ENCODE results near the gene CDR2.
A peak's percentile ranks its signal among the peaks of the same experiment; 100 is the strongest.

The CDR2 gene

DNA sequence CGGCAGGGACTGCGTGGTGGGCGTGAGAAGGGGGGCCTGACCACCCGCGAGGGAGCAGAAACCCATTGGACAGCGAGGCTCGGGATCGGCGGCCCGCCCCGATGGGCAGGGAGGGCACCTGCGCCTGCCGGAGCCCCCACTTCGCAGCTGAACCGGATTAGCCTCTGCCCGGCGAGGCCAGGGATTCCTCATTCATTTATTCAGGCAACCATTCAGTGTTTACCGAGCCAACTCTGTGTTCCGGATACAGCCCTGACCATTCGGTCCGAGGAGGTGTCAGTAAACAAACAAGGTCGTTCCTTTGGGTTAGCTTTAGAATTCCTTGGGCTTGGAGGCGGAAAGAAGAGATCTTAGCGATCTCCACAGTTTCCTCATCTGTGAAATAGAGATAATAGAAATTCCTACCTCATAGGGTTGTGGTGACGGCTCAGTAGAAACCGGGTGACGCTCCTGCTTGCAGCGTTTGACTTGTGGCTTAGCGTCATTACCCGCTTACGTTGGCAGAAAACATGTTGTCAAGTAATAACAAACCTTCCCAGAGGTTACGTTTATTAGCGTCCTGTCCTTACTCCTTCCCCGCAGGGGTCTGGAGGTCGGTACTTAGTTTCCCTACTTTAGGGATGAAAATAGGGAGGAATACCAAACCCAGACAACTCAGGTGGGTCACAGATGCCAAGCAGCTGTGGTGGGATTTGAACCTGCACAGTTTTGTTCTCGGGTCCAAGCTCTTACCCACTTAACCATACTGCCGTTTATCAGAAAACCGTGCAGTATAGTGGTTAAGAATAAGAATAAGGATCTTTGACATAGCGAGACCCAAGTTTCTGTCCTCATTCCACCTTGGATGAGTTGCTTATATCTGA lies 76.3 kb downstream of the CDR2 start (continued):
- TF ChIP-seq ZNF404 (tag by site-specific recombination; IDR thresholded peaks at IDR 0.05) (no peak), ZSCAN30 (tag by site-specific recombination; IDR thresholded peaks at IDR 0.05) (peak; percentile 93), ZNF221 (tag by site-specific recombination; IDR thresholded peaks at IDR 0.05; ENCODE audit: borderline replicate concordance) (0 out of 2 replicates have a peak, but pooled peaks have one; percentile 34), KLF1 (tag by site-specific recombination; IDR thresholded peaks at IDR 0.05) (0 out of 2 replicates have a peak, but pooled peaks have one; percentile 16), ZNF302 (tag by site-specific recombination; IDR thresholded peaks at IDR 0.05; ENCODE audit: low read depth) (no peak), ZNF473 (tag by site-specific recombination; IDR thresholded peaks at IDR 0.05) (no peak), ZNF223 (tag by site-specific recombination; IDR thresholded peaks at IDR 0.05) (no peak), ZNF394 (tag by site-specific recombination; IDR thresholded peaks at IDR 0.05; ENCODE audit: borderline replicate concordance) (peak; percentile 45; the same call in 1 of the 2 replicates), ZNF16 (tag by site-specific recombination; IDR thresholded peaks at IDR 0.05; ENCODE audit: low read depth) (no peak), ZIC2 (tag by site-specific recombination; IDR thresholded peaks at IDR 0.05) (peak; percentile 57), ZNF707 (tag by site-specific recombination; IDR thresholded peaks at IDR 0.05) (no peak), ATF2 (tag by site-specific recombination; IDR thresholded peaks at IDR 0.05; ENCODE audit: low read depth) (peak; percentile 64; the same call in 1 of the 2 replicates), ZNF660 (tag by site-specific recombination; IDR thresholded peaks at IDR 0.05) (peak; percentile 98), ZNF350 (tag by site-specific recombination; IDR thresholded peaks at IDR 0.05) (no peak), ZNF449 (tag by site-specific recombination; IDR thresholded peaks at IDR 0.05) (no peak), ZNF211 (tag by site-specific recombination; IDR thresholded peaks at IDR 0.05; ENCODE audit: low read depth) (no peak), GLI2 (tag by site-specific recombination; IDR thresholded peaks at IDR 0.05; ENCODE audit: borderline replicate concordance, low read depth) (peak; percentile 17; the same call in 1 of the 2 replicates), ZNF157 (tag by site-specific recombination; IDR thresholded peaks at IDR 0.05) (no peak), FEZF1 (tag by site-specific recombination; IDR thresholded peaks at IDR 0.05) (no peak), ZNF366 (tag by site-specific recombination; conservative IDR thresholded peaks at IDR 0.05) (peak; percentile 93), ZNF10 (tag by site-specific recombination; IDR thresholded peaks at IDR 0.05) (peak; percentile 30; the same call in 1 of the 2 replicates), ZNF433 (tag by site-specific recombination; IDR thresholded peaks at IDR 0.05; ENCODE audit: low read depth) (no peak), BCL11A (tag by site-specific recombination; IDR thresholded peaks at IDR 0.05; ENCODE audit: low read depth) (peak; percentile 84; the same call in 1 of the 2 replicates), ZSCAN16 (tag by site-specific recombination; IDR thresholded peaks at IDR 0.05) (peak; percentile 16; the same call in 1 of the 2 replicates), KLF16 (tag by site-specific recombination; IDR thresholded peaks at IDR 0.05) (peak; percentile 60; the same call in 1 of the 2 replicates), SETDB1 (IDR thresholded peaks at IDR 0.05; ENCODE audit: insufficient read length, low read length) (no peak), ZNF19 (tag by site-specific recombination; IDR thresholded peaks at IDR 0.05; ENCODE audit: low read depth) (no peak), ZNF529 (tag by site-specific recombination; IDR thresholded peaks at IDR 0.05; ENCODE audit: insufficient replicate concordance) (peak; percentile 69), ZBTB7A (tag by site-specific recombination; IDR thresholded peaks at IDR 0.05; ENCODE audit: low read depth) (no peak)
- TF ChIP-seq, protein P1, sequence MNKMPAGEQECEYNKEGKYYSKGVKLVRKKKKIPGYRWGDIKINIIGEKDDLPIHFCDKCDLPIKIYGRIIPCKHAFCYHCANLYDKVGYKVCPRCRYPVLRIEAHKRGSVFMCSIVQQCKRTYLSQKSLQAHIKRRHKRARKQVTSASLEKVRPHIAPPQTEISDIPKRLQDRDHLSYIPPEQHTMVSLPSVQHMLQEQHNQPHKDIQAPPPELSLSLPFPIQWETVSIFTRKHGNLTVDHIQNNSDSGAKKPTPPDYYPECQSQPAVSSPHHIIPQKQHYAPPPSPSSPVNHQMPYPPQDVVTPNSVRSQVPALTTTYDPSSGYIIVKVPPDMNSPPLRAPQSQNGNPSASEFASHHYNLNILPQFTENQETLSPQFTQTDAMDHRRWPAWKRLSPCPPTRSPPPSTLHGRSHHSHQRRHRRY (tag by site-specific recombination; IDR thresholded peaks at IDR 0.05), result no peak
- TF ChIP-seq, protein P2, sequence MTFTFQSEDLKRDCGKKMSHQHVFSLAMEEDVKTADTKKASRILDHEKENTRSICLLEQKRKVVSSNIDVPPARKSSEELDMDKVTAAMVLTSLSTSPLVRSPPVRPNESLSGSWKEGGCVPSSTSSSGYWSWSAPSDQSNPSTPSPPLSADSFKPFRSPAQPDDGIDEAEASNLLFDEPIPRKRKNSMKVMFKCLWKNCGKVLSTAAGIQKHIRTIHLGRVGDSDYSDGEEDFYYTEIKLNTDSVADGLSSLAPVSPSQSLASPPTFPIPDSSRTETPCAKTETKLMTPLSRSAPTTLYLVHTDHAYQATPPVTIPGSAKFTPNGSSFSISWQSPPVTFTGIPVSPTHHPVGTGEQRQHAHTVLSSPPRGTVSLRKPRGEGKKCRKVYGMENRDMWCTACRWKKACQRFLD (tag by site-specific recombination; IDR thresholded peaks at IDR 0.05), result no peak
- TF ChIP-seq, protein P3, sequence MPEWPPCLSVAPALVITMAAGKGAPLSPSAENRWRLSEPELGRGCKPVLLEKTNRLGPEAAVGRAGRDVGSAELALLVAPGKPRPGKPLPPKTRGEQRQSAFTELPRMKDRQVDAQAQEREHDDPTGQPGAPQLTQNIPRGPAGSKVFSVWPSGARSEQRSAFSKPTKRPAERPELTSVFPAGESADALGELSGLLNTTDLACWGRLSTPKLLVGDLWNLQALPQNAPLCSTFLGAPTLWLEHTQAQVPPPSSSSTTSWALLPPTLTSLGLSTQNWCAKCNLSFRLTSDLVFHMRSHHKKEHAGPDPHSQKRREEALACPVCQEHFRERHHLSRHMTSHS (tag by site-specific recombination; IDR thresholded peaks at IDR 0.05), result no peak
- TF ChIP-seq, protein P4, sequence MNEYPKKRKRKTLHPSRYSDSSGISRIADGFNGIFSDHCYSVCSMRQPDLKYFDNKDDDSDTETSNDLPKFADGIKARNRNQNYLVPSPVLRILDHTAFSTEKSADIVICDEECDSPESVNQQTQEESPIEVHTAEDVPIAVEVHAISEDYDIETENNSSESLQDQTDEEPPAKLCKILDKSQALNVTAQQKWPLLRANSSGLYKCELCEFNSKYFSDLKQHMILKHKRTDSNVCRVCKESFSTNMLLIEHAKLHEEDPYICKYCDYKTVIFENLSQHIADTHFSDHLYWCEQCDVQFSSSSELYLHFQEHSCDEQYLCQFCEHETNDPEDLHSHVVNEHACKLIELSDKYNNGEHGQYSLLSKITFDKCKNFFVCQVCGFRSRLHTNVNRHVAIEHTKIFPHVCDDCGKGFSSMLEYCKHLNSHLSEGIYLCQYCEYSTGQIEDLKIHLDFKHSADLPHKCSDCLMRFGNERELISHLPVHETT (tag by site-specific recombination; IDR thresholded peaks at IDR 0.05), result peak; percentile 54
